Stimulated activated CD4-positive, alpha-beta T cell treated with anti-CD3 and anti-CD28 coated beads, Interleukin-4, amount 100 ng/mL, for 24 hours (primary cell): ENCODE data around the gene FAM163A.

Source experiments
- DNase-seq: peaks from one replicate; pipeline ENCODE4 v3.0.0-alpha.2; 2020

Gene FAM163A

DNA sequence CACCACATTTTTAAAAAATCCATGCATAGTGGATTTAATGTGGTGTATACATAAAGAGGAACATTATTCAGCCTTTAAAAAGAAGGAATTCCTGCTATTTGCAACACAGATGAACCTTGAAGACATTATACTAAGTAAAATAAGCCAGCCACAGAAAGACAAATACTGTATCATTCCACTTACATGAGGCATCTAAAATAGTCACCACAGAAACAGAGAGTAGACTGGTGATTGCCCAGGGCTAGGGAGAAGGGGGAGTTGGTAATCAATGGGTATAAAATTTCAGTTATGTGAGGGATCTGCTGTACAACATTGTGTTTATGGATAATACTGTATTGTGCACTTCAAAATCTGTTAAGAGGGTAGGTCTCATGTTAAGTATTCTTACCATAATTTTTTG, 10.0 kb downstream of the FAM163A start:
- DNase-seq: no peak

DNA sequence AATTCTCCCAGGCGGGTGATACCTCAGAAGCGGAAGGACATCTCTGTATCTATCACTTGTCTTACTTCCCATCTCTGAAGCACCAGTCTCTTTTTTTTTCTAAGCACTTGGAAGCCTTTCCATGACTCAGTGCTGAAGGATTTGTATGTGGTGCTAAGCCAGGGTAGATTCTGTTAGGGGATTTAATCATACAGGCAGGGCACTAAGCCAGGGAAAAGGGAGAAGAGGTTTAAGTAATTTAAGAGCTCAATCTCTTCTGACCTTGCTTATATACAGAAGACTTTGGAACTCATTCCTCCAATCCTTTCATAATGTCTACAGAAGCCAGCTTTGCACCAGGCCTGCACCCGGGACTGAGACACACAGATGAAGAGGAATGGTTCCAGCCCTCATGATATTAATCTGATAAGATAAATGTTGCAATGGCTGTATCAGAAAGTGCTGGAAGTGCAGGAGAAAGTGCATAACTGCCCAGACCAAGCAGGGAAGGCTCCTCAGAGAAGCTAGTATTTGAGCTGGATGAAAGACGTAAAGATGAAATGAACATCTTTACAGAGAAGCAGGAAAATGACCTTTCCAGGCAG, 11.0 kb downstream of the FAM163A start:
- no peak for DNase-seq

DNA sequence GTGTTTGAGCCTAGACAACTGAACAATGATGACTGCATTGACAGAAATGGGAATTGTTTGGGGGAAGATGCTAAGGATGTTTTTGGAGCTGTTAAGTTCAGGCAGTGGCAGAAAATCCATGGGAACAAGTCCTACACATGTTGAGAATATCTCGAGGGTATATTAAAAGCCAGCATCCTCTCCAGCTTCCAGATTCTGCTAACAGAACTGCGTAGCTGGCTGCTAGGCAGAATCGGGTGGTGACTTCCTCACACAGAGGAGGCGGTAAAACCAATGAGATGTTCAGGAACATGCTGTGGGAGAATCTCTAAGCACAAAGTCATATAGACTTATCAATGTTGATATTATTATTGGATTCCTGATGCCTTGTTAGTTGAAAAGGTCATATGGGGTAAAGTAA, 14.8 kb downstream of the FAM163A start:
- no peak for DNase-seq

DNA sequence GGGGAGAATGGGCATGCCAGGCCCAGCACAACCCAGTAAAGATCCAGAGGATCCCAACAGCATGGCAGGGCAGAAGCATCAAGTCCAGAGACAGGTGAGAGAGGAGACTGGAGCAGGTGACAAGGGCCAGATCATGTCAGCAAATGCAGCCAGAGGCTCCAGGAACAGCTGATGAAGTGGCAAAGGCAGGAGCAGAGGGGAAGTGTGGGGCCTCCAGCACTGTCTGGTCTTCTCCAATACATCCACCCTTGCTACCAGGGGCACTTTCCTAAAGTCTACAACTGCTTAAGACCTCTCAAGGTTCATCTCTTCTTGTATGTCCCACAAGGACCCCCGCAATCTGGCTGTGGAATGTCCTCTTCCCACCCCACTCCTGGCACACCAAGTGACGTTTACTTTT, 17.4 kb downstream of the FAM163A start:
- no peak for DNase-seq

DNA sequence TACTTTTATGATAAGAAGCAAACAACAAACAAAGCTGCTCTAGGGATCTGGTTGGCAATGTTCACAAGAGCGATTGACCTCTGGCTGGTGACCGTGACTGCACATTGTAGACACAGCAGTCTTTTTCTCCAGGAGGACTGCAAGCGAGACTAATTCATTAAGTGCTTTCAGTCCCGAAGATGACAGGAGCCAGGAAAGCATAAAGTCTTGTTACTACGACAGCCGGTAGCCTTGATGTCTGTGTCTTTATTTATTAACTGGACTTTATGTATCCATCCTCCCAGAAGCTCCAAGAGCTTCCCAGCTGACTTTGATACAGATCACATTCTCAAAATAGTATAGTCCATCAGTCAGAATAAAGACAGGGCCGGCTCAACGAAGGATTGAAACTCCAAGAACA, 18.2 kb downstream of the FAM163A start:
- no peak for DNase-seq

DNA sequence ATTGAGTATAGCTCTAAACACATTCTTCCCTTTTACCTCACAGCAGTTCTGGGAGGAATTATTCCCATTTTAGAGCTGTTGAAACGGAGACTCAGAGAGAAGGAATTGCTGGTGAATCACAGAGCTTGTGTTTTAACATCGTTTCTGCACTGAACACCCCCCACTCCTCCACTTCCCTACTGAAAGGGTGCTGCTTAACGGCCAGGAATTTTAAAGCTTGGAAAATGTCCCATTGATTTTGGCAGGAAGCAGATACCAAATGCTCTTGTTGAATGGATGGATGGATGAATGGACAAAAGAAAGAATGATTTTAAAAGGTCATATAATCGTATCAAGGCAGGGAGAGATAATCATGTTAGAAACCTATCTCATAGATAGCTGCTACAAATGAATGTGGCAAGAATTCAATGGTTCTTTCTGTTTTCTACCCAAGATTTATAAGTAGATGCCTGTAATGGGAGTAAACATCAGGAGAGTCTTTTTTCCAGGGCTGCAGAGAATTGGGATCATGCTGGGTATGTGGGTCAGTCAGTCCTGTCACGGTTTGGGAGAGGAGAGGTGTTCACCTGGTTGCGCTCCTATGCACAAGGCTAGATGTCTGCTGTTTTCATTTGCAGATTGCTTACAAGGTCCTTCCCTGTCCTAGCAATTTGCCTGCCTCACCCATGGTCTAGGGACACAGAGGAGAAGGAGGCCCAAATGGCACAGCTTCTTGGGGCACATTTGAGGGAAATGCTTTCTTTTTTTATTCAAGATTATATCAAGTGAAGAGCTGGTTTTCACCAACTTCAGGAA, 19.0 kb downstream of the FAM163A start:
- no peak for DNase-seq

DNA sequence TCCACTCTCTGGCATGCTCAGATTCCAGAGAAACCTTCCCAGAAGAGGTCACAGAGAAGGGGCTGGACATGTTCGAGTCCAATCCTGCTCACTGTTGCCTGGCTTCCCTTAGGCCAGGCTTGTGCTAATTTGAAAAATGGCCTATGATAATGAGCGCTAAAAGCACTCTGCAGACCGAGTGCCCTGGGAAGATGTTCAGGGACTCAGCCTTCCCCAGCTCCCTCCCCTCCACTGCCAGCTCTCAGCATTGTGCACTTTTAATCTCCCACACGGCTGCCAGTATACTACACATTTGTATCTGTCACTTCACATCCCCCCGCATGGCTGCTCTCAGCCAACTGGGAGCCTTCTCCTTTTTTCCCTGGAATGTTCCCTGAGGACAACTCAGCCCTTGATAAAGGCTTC, 24.1 kb downstream of the FAM163A start:
- DNase-seq: no peak

DNA sequence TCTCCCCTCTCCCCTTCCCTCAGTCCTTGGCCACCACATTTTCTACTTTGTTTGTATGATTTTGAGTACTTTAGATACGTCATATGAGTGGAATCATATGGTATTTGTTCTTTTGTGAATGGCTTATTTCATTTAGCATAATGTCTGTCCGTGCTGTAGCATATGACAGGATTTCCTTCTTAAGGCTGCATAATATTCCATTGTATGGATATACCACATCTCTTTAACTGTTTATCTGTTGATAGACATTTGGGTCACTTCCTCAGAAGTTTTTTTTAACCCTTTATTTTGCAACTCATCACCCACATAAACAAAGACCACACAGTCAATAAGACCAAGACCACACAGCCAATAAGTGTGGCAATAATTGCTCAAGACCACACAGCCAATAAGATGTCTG, 24.9 kb downstream of the FAM163A start:
- DNase-seq: no peak

DNA sequence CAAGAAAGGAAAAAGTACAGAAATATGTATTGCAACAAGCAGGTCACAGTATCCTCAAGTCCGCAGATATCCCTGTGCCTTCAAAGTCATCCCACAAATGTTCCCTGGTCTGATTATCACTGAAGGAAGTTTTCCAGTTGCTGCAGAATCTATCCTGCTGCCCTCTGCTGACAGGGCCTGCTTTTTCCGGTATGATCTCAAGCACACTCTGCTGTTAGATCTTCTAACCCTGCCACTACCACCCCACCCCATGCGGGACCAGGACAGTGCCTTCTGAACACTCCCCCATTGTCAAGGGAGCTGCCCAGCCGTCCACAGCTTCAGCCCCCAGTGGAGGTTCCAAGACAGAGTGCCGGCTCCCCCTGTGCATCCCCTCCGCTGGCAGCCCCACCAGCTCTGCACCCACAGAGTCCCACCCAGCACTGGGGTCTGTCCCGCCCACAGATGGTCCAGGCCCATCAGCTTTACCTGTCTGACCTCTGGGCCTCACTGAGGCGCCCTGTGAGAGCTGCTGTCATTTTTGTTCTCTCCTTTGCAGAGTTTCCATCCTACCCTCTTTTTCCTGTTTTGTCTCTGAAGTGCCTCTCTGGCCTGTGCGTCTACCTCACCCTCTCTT, 27.9 kb downstream of the FAM163A start:
- no peak for DNase-seq

DNA sequence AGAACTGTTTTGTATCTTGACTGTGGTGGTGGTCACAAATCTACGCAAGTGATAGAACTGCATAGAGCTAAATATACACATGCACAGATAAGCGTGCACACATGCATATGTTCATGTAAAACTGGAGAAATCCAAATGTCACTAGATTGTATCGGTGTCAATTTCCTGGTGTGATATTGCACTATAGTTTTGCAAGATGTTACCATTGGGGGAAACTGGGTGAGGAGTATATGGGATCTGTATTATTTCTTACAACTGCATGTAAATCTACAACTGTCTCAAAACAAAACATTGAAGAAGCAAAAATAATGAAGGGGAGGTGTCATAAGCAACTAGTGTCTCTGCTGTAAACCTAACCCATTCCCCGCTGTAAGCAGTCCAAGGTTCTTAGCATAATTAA, 30.2 kb downstream of the FAM163A start:
- DNase-seq: no peak

DNA sequence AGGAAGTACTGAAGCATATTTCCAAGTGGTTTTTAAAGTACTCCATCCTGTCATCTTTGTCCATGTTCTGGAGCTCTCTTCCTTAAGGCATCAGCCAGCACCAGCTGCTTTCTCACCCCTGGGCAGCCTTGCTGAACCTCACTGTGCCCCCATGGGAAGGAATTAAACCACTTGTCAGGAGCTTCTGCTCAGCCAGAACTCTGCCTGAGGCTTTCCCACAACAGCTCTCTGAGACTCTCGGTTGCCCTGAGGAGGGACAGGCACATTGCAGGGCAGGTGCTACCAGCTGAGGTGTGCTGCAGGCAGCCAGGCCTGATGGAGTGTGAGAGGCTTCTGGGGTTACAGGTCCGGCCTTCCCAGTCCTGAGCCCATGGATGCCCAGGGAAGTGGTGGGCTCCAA, 30.9 kb downstream of the FAM163A start:
- no peak for DNase-seq

DNA sequence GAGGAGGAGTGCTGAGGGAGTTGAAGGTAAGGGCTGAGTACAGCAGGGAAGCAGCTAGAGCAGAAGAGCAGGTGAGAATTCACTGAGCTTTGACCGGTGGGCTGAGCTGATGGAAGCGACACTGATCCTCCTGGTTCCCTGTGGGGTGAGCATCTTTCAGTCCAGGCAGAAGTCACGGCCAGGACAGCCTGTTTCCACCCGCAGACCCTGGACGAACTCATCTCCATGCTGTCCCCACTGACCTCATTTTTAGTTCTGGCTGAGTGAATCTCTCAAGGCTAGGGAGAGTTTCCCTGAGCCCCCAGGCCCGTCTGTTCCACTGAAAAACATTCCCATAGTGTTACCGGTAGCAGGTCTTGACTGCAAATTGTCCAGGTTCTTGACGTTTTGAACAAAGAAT, 31.5 kb downstream of the FAM163A start:
- DNase-seq: no peak

DNA sequence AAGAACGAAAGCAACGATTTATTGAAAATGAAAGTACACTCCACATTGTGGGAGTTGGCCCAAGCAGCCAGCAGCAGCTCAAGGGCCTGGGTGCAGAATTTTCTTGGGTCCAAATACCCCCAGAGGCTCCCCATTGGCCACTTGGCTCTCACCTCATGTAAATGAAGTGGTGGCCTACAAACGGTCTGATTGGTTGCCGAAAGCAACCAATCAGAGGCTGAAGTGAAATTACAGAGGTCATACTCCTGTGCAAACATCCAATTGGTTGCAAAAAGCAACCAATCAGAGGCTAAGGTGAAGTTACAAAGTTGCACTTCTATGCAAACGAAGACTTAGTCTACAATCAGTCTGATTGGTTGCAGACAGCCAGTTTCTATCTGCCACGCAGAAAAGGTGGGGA, 31.9 kb downstream of the FAM163A start:
- DNase-seq: no peak

DNA sequence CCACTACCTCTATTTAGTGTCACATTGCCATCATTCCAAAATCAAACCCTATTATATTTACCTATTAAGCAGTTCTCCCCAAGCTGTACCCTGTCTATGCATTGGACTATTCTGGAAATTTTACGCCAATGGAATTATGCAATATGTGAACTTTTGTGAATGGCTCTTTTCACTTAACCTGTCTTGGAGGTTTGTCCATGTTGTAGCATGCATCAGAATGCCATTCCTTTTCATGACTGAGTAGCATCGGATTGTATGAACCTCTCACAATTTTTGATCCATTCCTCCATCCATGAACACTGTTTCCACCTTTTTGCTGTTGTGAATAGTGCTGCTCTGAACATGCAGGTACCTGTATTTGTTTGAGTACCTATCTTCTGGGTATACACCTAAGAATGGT, 33.7 kb downstream of the FAM163A start:
- DNase-seq: no peak

DNA sequence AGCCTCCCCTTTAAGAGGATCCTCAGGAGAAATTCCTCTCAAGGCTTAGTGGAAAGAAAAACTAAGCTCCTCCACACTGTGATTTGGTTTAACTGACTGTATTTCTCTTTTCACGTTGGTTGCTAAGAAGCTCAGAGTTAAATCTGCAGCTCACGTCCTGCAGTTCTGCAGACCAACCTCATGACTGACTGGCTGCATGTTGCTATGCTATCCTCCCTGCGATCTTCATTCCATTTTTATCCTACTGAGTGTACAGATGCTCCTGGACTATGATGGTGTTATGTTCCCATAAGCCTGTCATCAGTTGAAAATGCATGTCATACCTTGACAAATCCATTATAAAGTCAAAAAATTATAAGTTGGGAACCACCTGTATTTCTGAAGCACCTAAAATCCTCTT, 34.6 kb downstream of the FAM163A start:
- DNase-seq: no peak

DNA sequence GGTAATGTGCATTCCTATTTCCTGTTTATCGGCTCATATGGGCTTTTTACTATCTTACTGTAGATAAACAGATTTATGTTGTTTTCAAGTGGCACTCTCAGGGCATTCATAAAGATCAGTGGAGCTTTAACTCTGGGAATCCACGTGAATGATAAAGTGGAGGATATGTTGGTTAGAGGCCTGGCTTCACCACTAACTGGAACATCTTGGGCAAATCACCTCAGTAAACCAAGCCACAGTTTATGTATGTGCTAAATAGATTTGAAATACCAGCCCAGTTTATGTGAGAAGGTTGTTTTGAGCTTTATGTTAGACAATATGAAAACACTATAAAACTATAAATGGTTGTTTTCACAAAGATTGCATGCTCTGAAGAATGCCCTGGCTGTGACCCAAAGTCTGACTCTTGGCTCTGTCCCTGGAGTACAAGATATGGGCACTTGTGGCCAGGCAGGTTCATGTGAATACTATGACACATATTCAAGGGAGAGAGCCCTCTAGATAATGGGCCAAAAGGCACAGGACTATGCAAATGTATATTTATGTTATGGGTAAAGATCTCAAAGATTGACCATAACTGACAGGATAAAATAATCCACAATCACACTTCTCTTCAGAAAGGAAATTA, 36.7 kb downstream of the FAM163A start:
- DNase-seq: no peak

DNA sequence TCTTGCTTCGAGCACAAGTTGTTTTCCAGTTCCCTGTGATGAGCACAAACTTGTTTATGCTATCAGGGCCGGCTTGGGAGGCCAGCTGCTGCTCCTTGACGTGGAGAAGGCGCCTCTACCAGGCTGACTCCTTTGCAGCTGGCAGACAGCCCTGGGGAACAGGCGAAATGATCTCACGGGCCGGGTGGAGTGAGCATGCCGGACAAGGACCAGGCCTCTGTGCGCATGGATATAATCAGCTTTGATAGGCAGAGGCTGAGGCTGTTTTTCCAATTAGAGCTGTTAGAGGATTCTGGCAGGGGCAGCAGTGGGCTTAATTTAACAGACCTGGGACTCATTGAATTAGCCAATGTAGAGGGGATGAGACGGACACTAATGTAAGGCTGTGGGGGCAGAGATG, 38.9 kb downstream of the FAM163A start:
- no peak for DNase-seq

DNA sequence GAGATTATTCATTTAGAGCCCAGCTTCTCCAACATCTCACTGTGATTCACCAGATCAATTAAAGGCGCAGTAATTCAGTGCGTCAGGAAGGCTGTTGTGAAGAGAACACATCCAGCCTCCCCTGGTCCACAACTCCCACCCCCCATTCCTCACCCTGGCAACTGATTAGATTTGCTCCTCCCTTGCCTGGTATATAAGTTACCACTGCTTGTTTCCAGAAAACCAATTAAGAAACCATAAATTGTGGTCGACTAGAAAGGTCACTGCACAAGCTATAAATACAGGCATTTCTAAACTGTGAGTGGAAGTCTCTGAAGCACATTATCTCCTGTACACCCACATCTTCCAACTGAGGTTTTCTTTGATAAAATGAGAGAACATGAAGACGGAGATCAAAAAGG, 41.9 kb downstream of the FAM163A start:
- DNase-seq: no peak

DNA sequence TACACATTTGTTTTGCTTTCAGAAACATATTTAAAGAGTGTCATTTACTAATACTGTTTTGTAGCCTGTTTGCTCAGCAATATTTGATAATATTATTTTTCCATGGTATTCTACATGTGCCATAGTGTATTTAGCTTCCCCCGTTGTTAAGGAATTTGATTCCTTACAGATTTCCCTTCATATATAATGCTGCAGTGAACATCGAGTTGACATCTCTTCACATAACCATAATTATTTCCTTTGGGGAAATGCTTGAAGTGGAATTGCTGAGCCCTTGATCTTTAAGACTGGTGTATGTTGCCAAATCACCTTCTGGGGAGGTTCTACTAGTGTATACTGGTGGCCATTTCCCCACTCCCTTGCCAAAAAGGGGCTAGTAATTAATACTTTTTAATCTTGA, 42.6 kb downstream of the FAM163A start:
- no peak for DNase-seq

DNA sequence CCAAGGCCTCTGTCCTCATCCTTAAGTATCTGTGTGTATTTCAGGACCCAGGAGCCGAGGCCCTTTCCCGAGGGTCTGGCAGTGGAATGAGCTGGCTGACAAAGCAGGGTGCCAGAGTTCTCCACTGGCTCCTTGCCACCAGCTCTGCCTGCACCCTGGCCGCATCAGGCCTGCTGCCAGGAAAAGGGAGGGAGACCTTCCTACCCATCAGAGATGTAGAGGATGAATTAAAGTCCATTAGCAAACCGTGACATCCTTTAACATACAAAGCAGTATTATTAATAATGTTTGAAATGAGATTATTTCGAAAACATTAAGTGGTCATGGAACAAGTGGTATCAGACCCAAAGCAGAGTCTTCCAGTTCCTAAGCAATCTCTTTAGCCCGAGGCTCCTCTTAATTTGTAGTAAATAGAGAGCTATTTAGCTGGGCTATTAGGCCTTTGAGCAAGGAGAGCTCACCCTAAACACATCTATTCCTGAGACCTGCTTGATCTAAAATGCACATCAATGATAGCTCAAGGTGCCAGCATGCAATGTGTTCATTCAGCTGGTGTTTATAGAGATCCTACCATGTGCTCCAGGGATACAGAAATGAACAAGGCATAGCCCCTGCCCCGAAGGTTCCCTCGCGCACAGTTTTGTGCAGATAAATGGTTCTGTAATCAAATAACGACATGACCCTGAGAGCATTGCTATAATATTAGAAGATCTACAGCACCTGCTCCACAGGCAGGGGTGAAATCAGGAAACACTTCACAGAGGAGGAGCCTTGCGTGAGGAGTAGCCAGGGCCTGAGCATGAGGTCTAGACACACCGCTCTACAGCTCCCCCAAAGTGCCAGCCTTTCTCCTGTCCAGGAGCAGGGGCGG, 44.0 kb downstream of the FAM163A start:
- DNase-seq: no peak

DNA sequence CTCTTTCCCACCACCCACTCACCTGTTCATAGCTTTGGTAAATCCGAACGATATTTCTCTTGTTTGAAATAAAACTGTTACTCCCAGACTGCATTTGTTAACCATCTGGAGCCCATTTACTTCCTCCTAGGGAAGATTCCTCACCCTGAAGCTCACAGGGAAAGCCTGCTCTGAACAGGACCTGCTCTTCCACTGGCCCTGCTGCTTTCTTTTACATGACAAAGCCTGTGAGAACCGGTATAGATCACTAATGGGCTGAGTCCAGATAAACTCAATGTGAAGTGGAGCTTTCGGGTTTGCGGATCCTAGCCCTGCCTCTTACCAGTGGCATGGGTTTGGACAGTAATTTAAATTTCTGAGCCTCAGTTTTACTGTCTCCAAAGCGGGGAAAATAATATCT, 45.2 kb downstream of the FAM163A start:
- DNase-seq: no peak

DNA sequence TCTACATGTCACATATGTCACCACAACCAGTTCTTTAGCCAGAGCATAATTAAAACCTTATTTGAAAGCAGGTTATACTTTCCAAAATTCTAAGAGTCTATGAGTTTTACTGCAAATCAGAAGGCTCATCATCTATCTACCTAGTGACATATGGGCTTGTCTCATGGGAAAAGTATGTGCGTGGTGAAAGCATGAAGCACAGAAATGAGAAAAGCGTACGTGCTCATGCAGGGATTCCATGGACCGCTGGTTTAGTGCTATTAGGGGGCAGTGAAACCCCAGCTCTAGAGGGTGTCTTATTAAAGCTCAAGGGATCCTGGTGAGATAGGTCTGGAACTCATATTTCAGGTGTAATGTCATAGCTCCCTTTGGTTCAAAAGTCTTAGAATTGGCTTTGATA, 50.2 kb downstream of the FAM163A start:
- no peak for DNase-seq

DNA sequence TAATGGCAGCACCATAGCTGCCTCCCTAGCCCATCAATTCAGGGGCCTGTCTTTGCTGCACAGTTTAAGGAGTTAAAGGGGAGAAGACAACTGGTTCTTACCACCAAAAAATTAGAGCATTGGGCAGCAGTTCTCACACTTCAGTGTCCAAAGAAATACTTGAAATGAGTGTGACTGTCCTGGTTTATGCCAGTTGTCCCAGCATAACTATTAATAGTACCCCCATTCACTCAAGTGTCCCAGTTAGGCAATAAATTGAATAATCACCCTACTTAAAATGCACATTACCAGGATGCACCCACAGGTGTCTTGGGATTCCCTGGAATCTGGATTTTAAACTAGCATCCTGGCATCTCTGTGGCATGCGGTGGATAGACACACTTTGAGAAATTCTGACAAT, 51.1 kb downstream of the FAM163A start:
- no peak for DNase-seq
